A673 (cell line): Measurements from ENCODE around the gene AGBL3. TPM values are rescaled to one million over a fixed set of nuclear protein-coding genes. Genes with fewer than 3 reads are reported as not detected.

Experiments
- BruUV-seq: library from RNA; stranded (reverse); fragments of 400-500 nt; replicated peaks from 2 replicates; lab custom pipeline; 2021; lab: Mats Ljungman, UMichigan
- CTCF ChIA-PET: fragments of 300-600 bp; sonication (Branson Sonifier 250); formaldehyde crosslinking; loops from one replicate; lab custom pipeline; 2022; ENCODE audit warnings: antibody characterized with exemption; lab: Charles Lee
- POLR2A ChIA-PET: fragments of 300-600 bp; sonication (Branson Sonifier 250); formaldehyde crosslinking; loops from one replicate; lab custom pipeline; 2022; ENCODE audit warnings: antibody characterized with exemption; ENCODE audit not compliant: low non-redundant PET; lab: Charles Lee
- DNase-seq: peaks from one replicate; pipeline ENCODE4 v3.0.0-alpha.2; 2015; ENCODE audit warnings: low spot score
- H3K27ac ChIP-seq: fragments of 200-600 bp; sonication (generic); 2 replicates; pipeline ENCODE4 v1.5.1; 2016; ENCODE audit warnings: mixed run types, low read depth, mild to moderate bottlenecking, mixed read lengths, antibody characterized with exemption, low read length; ENCODE audit not compliant: poor library complexity, severe bottlenecking
- H3K27me3 ChIP-seq: fragments of 200-600 bp; sonication (generic); replicated peaks from 2 replicates; pipeline ENCODE4 v1.6.1; 2017; ENCODE audit warnings: mixed run types, low read depth, mild to moderate bottlenecking, mixed read lengths, antibody characterized with exemption, low read length; ENCODE audit not compliant: insufficient read depth, poor library complexity
- H3K36me3 ChIP-seq: fragments of 200-600 bp; sonication (generic); 2 replicates; pipeline ENCODE4 v1.6.1; 2016; ENCODE audit warnings: mixed run types, mild to moderate bottlenecking, mixed read lengths, antibody characterized with exemption, low read length; ENCODE audit not compliant: insufficient read depth, poor library complexity, severe bottlenecking
- H3K4me1 ChIP-seq: fragments of 200-600 bp; sonication (generic); 2 replicates; pipeline ENCODE4 v1.6.1; 2017; ENCODE audit warnings: mixed run types, mild to moderate bottlenecking, mixed read lengths, antibody characterized with exemption, low read length; ENCODE audit not compliant: insufficient read depth, poor library complexity, severe bottlenecking
- H3K4me3 ChIP-seq: fragments of 200-600 bp; sonication (generic); 2 replicates; pipeline ENCODE4 v1.5.1; 2016; ENCODE audit warnings: low read depth, mixed run types, mild to moderate bottlenecking, mixed read lengths, low read length; ENCODE audit not compliant: poor library complexity, severe bottlenecking
- H3K9me3 ChIP-seq: fragments of 200-600 bp; sonication (generic); 2 replicates; pipeline ENCODE4 v1.6.1; 2016; ENCODE audit warnings: mixed run types, low read depth, mild to moderate bottlenecking, mixed read lengths, antibody characterized with exemption, low read length; ENCODE audit not compliant: poor library complexity, severe bottlenecking
- EZH2 ChIP-seq: fragments of 200-600 bp; sonication (generic); IDR thresholded peaks from 2 replicates; pipeline ENCODE4 v1.6.1; 2017; ENCODE audit warnings: borderline replicate concordance, low read depth, mild to moderate bottlenecking, mixed read lengths, antibody characterized with exemption, low read length; ENCODE audit not compliant: poor library complexity, severe bottlenecking
- intact Hi-C: fragments of 100-400 bp; cut with micrococcal nuclease; formaldehyde crosslinking; loops from one replicate; pipeline ENCODE4 v1.10.0; 2022; ENCODE audit not compliant: unreplicated experiment
- total RNA-seq: library from RNA; stranded (reverse); gene quantifications from 2 replicates; pipeline ENCODE4 v1.2.3, GENCODE V29; 2021
- TF ChIP-seq, protein P1 (sequence below): fragments of 300-800, 200-600 bp; sonication (generic); conservative IDR thresholded peaks from 2 replicates; pipeline ENCODE4 v1.5.1; 2017; ENCODE audit warnings: low read depth, mild to moderate bottlenecking, antibody characterized with exemption, low read length, moderate library complexity, mixed read lengths

AGBL3 gene
- total RNA-seq, 1 experiment from 2014 or later: 2.9 TPM

DNA sequence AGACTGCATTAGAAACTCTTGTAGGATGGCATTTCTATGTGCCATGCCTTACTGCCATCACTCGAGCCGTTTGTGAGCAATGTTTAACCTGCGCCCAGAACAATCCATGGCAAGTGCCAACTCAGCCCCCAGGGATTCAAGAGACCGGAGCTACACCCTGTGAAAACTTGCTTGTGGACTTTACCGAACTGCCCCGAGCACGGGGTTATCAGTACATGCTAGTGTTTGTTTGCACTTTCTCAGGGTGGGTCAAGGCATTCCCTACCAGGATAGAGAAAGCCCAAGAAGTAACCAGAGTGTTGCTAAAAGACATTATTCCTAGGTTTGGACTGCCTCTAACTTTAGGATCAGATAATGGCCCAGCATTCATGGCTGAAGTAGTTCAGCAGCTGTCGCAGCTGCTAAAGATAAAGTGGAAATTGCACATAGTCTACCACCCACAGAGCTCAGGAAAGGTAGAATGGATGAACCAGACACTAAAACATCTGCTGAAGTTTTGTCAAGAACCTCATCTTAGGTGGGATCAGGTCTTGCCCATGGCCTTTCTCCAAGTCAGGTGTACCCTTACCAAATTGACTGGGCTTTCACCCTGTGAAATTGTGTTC lies 193.1 kb downstream of the AGBL3 start:
- POLR2A ChIA-PET: no interaction called here
- CTCF ChIA-PET: no interaction called here
- TF ChIP-seq EZH2: no peak
- TF ChIP-seq, protein P1, sequence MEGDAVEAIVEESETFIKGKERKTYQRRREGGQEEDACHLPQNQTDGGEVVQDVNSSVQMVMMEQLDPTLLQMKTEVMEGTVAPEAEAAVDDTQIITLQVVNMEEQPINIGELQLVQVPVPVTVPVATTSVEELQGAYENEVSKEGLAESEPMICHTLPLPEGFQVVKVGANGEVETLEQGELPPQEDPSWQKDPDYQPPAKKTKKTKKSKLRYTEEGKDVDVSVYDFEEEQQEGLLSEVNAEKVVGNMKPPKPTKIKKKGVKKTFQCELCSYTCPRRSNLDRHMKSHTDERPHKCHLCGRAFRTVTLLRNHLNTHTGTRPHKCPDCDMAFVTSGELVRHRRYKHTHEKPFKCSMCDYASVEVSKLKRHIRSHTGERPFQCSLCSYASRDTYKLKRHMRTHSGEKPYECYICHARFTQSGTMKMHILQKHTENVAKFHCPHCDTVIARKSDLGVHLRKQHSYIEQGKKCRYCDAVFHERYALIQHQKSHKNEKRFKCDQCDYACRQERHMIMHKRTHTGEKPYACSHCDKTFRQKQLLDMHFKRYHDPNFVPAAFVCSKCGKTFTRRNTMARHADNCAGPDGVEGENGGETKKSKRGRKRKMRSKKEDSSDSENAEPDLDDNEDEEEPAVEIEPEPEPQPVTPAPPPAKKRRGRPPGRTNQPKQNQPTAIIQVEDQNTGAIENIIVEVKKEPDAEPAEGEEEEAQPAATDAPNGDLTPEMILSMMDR: no peak
- intact Hi-C loops: loop anchor here (10.0 kb wide), 1 partner anchor 65 kb away; no protein-coding TSS in a partner anchor
- DNase-seq: no peak
- Histone ChIP-seq H3K4me3 (no peak overlapping the region), H3K27me3 (no peaks in the 10 kb centered on the region), H3K27ac (no peak overlapping the region), H3K9me3 (peaks cover 17% of the 10 kb centered on the region), H3K36me3 (no peaks in the 10 kb centered on the region), H3K4me1 (no peaks in the 10 kb centered on the region)
- BruUV-seq: no TSS peak

DNA sequence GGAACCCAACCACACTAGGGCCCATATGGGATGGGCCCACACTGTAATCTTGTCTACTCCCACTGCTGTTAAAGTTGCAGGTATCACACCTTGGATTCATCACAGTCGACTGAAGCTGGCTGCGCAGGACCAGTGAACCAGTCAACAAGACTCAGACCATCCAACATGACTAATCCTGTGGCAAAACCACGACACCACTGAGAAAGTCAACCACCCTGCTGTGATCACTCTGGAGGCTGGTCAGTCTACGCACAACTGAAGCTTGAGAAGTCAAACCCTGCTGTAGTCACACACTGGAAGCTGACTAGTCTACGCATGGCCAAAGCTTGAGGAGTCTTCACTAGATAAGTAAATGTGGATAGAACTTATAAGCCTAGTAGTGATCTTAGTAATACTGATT lies 193.8 kb downstream of the AGBL3 start:
- intact Hi-C loops: no loop called here
- H3K36me3 ChIP-seq: no peaks in the 10 kb centered on the region
- no peak for DNase-seq
- no peaks in the 10 kb centered on the region for H3K4me1 ChIP-seq
- no peak overlapping the region for H3K27ac ChIP-seq
- no peak overlapping the region for H3K4me3 ChIP-seq
- BruUV-seq: no TSS peak
- POLR2A ChIA-PET: interaction anchor here (0.6 kb wide), 1 partner anchor 241 kb away, joined by 4 read pairs; no protein-coding TSS in a partner anchor
- TF ChIP-seq, protein P1: no peak
- no peak for TF ChIP-seq EZH2
- peaks cover 17% of the 10 kb centered on the region for H3K9me3 ChIP-seq
- CTCF ChIA-PET: no interaction called here
- H3K27me3 ChIP-seq: no peaks in the 10 kb centered on the region

DNA sequence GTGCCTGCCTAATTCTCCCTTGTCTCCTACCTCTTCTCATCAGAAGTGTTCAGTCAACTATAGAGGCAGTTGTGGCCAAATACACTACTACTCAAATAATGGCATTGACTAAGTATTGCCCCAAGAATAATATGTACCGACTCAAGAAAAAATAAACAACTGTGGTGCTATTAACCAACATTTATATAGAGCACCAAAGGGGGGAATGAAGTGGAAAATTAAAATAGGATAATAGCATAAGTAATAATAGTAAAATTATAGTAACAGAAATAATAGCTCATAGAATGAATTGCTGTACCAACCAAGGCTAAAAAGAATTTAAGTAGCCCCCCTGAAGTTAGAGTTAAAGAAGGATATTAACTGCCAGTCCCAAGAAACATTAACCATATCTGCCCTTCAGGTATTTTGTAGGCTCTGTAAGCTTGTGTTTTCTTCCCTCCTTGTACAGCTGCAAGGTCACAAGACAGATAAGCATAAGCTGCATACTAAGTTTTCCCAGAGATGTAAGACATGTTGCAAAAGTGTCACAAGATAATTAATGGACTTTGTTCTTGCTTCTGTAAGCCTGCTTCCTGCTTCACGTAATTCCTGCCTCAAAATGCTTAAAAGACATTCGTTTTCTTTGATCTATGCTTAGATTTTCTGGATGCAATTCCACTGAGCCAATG lies 195.1 kb downstream of the AGBL3 start:
- Histone ChIP-seq H3K4me3 (no peak overlapping the region), H3K4me1 (no peaks in the 10 kb centered on the region), H3K27me3 (no peaks in the 10 kb centered on the region), H3K27ac (no peak overlapping the region), H3K36me3 (no peaks in the 10 kb centered on the region), H3K9me3 (peaks cover 17% of the 10 kb centered on the region)
- ChIA-PET POLR2A (no interaction called here), CTCF (no interaction called here)
- TF ChIP-seq, protein P1: no peak
- no peak for TF ChIP-seq EZH2
- BruUV-seq: no TSS peak
- DNase-seq: no peak
- intact Hi-C loops: no loop called here
